GM19324 (cell line): ENCODE measurements around the gene A4GALT.
"Not testable (repeated sequence)": the region's sequence is repeated elsewhere in the genome, so short reads cannot be mapped to it uniquely, and the experiment has no call there.

Experiments used
- ATAC-seq: cut with Tn5 transposase; IDR thresholded peaks from one replicate; pipeline ENCODE4 v1.9.1; 2021; ENCODE audit warnings: mild to moderate bottlenecking, moderate library complexity; ENCODE audit not compliant: unreplicated experiment, low FRiP score

A4GALT gene

GRCh38 chr22:42743501-42743991 is 22.9 kb upstream of the A4GALT start:
- no peak for ATAC-seq

- ATAC-seq = no peak
Observed at GRCh38 chr22:42742940-42743339, 22.3 kb upstream of the A4GALT start.

DNA sequence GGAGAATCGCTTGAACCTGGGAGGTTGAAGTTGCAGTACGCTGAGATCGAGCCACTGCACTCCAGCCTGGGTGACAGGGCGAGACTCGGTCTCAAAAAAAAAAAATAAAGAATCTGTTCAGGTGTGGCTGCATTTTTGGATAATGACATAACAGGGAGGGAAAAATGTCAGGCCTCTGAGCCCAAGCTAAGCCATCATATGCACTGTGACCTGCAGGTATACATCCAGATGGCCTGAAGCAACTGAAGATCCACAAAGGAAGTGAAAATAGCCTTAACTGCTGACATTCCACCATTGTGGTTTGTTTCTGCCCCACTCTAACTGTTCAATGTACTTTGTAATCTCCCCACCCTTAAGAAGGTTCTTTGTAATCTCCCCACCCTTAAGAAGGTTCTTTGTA is 19.6 kb upstream of the A4GALT start:
- not testable (repeated sequence) for ATAC-seq

DNA sequence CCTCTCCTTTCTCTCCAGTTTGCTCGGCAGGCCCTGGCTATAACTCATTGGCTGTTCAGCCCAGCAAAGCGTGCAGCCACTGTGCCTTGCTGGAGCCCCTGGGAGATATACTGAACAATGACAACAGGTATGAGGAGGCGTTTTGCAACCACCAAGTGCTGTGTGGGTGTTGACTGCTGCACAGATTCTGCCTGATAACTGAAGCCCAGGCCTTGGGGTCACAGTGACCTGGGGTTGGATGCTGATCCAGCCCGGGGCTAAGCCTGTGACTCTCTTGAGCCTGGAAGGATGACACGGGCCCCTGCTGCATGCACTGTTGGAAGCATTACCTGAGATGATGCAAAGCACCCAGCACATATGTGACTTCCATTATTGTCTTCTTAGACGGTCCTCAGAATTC is 13.7 kb upstream of the A4GALT start:
- no peak for ATAC-seq

- not testable (repeated sequence) for ATAC-seq
Observed at GRCh38 chr22:42733394-42733793, 12.7 kb upstream of the A4GALT start.

DNA sequence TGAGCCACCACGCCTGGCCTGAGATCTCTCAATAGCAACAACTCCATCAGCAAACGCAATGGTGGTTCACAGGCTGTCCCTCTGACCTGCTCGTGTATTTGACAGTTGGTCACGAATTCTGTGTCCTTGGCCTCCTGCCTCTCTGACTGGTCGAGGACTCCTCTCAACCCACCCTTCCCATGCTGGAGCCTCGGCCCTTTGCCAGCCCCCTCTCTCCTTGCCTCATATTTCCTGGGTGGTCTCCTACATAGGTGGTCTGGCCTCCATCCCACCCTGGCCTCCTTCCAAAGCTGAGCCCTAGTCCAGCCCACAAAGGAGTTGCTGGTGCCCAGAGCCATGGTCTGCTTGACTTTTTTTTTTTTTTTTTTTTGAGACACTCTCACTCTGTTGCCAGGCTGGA is 11.4 kb upstream of the A4GALT start:
- no peak for ATAC-seq

- ATAC-seq = no peak
Observed at GRCh38 chr22:42726811-42727210, 6.1 kb upstream of the A4GALT start.

DNA sequence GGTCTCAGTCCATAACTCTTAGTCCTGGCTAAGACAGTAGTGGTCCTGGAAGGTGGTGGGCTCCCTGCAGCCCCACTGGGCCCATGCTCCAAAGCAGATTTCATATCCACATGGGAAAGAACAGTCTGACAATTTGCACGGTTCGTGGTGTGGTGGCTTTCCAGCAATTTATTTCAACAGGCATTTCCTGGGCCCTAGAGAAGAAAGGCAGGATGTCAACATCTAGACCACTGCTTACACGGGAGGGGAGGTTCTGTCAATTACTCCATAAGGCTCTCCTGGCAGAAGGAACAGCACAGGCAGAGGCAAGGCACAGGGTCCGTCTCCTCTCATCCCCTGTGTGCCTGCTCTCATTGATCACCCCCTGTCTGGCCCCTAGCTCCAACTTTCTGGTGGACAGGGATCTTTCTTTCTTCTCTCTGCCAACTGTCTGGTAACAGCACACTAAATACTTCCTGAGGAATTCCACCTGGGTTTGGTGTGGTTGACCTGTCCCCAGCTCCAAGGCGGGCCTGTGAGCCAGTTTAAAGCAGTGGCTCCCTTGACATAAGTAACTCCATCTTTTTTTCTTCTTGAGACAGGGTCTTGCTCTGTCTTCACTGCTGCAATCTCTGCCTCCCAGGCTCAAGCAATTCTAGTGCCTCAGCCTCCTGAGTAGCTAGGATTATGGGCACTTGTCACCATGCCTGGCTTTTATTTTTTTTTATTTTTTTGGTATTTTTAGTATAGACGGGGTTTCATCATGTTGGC is 5.1 kb upstream of the A4GALT start:
- no peak for ATAC-seq

DNA sequence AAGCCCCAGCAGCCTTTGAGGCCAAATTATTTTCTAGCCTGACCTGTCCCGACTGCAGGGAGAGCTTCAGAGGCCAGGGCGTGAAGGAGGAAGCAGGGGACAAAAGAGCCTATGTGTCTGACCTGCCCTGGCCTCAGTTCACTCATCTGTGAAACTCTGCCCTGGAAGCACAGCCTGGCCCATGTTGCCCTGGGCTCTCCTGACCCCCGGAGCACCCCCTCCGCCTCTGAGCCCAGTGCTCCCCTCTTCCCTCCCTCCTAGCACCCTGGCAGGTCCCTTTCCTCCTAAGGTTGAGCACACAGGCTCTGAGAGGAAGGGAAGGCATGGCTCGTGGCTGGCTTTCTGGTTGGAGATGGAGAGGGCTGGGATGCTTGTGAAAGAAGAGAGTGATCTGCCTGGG is 3.4 kb upstream of the A4GALT start:
- ATAC-seq = no peak

- no peak for ATAC-seq
Observed at GRCh38 chr22:42721045-42721434, 370 bp upstream of the A4GALT start.

DNA sequence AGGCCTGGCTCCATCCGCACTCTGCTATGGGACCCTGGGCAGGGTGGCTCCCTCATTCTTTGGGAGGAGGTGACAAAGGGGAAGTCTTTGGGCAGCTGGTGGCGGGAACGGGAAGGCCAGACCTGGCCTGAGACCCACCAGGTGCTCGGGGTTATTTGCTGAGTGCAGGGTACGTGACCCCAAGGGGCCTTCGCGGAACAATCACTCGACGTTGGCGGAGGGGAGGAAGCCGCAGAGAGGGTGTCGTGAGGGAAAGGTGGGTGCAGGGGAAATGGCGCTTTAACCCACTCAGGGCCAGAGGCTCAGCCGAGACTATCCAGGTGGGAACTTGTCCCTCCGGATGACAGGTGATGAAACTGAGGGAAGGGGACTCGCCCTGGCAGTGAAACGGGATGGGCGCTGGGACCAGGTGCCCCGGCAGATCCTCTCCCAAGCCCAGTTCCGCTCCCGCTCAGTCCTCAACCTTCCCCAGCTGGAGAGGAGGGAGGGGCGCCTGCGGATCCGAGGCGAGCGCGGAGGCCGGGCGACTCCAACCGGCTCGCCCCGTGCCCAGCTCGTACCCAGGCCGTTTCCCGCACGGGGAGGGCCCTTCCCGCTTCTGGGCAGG is 911 bp downstream of the A4GALT start:
- ATAC-seq = no peak

DNA sequence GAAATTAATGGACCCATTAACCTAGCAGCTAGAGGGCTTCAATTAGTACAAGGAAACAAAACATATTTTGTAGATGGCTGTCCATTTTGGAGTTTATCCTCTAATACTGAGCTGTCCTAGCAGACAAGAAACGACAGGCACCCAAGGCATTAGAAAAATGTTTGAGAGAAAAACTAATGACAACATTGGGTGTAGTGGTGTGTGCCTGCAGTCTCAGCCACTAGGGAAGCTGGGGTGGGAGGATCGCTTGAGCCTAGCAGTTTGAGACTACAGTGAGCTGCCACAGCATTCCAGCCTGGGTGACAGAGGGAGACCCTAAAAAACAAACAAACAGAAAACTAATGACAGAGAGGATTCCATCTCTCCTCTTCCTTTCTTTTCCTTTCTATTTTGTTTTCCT is 1.5 kb downstream of the A4GALT start:
- ATAC-seq = no peak

- ATAC-seq = peak; percentile 11
Observed at GRCh38 chr22:42717197-42717928, 3.3 kb downstream of the A4GALT start.

DNA sequence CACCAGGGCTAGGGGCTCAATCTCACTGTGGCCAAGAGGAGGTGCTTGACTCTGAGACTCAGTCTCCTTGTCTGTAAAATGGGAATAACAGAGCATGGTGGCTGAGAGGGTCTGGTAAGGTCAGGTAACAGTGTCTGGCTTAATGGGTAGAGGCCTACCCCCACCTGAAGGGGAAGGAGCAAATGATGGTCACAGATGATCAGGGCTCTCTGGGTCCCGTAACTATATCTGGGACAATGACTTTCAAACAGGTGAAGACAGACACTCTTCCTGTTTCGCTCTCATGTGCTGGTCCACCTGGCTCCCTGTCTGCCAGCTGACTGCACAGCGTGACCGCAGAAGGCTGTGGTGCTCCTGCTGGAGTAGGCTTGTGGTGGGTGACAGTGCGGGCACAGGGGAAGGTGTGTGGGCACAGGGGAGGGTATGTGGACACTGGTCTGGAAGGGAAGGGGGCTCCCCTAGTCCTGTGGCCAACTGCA is 4.0 kb downstream of the A4GALT start:
- ATAC-seq = peak; percentile 67

DNA sequence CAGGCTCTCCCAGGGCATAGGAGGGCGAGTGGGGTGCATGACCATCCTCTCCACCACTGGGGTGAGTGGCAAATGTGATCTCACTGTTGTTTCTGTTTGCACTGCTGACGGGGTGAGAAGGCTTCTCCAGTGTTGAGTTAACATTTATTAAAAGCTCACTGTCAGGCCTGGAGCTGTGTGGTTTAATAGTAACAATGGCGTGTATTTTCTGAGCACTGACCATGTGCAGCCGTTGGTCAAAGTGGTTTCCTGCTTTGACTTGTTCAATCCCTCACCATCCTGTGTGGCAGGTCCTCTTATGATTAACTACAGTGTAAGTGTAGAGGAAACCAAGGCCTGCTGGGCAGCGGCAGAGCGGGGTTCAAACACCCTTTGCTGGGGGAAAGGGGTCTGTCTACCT is 4.4 kb downstream of the A4GALT start:
- ATAC-seq = peak; percentile 18

GRCh38 chr22:42714768-42715390 is 5.8 kb downstream of the A4GALT start:
- no peak for ATAC-seq

DNA sequence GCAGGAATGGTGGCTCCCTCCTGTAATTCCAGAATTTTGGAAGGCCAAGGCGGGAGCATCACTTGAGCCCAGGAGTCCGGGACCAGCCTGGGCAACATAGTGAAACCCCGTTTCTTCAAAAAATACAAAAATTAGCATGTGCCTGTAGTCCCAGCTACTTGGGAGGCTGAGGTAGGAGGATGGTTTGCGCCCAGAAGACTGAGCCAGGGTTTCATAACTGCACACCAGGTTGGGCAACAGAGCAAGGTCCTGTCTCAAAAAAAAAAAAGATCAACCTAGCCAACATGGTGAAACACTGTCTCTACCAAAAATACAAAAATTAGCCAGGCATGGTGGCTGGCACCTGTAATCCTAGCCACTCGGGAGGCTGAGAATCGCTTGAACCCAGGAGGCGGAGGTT is 6.4 kb downstream of the A4GALT start:
- ATAC-seq = no peak

DNA sequence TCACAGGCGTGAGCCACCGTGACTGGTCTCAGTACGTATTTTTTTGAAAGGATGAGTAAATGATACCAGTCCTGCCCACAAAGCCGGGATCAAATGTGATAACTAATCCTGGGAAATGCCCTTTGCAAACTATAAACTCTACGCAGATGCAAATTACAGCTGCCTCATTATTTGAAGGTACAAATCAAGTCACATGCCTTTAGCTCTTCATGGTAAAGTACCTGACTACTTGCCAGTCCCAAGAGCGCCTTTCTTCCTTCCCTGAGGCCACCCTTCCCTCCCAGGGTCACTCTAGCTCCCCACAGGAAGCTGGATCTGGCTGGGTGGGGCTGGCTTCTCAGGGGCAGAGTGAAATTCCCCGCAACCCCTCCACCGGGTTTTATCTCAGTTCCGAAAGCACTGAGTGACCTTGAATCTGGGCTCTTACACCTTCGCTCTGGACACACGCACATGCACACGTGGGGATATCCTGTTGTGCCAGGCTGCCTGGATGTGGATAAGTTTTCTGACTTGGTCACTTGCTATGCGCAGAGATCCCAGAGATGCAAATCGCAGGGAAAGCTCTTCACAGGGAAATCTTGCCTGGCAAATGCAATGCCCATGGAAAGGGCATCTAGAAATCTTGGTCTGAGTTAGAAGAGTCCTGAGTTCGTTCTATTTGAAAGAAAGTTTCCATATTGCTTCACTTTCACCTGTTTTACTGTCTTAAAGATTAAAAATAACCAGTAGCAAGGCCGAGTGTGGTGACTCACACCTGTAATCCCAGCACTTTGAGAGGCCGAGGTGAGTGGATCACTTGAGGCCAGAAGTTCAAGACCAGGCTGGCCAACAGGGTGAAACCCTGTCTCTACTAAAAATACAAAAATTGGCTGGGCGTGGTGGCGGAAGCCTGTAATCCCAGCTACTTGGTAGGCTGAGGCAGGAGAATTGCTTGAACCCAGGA is 8.5 kb downstream of the A4GALT start:
- ATAC-seq = no peak

DNA sequence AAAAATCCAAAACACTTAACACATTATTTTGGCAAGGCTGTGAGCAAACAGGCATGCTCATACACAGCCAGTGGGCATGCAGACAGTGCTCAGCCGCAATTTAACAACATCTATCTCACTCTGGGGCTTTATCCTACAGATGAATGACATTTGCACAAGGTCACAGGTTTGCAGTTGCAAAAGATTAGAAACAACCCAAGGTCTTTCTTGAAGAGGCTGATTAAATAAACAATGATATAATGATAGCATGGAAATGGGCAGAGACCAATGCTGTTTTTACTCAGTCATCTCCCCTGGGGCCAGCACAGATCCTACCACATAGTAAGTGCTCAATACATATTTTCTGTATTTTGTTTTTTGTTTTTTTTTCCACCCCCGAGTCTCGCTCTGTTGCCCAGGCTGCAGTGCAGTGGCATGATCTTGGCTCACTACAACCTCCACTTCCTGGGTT is 9.4 kb downstream of the A4GALT start:
- ATAC-seq = no peak

DNA sequence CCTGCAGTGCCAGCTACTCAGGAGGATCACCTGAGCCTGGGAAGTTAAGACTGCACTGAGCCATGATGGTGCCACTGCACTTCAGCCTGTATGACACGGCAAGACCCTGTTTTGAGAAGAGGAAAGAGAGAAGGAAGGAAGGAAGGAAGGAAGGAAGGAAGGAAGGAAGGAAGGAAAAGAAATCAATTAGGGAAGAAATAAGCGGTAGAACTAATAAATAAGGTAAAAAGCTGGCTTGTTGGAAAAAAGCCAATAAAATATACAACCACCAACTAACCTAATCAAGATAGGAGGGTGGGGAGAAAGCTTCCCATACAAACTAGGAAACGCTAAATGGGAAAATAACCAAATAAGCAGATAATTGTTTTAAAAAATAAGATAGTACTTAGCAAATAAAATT is 12.3 kb downstream of the A4GALT start:
- ATAC-seq = no peak
